GM19351 (cell line): ENCODE measurements around the gene TMEM178B.

Experiments used
- ATAC-seq: cut with Tn5 transposase; IDR thresholded peaks from one replicate; pipeline ENCODE4 v1.9.1; 2021; ENCODE audit warnings: mild to moderate bottlenecking, moderate library complexity; ENCODE audit not compliant: unreplicated experiment

The TMEM178B gene

DNA sequence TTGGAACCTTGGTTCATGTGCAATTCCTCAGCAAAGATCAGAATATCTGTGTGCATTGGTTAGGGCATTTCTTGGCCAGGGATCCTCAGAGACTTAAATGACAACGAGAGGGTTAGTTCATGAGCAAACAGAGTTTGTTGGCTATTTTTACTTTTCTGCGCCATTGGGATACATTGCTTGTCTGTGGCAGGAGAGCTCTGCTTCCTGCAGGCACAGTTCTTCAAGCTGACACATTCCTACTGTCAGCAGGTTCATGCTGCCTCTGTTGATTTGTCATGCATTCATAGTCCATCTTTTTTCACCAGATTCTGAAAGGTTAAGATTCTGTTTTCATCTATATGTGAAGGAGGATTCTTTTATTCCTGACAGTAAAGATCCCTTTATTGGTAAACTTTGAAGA, 139.4 kb downstream of the TMEM178B start:
- ATAC-seq, result no peak

GRCh38 chr7:141217938-141218337, 144.1 kb downstream of the TMEM178B start:
- ATAC-seq, result no peak

DNA sequence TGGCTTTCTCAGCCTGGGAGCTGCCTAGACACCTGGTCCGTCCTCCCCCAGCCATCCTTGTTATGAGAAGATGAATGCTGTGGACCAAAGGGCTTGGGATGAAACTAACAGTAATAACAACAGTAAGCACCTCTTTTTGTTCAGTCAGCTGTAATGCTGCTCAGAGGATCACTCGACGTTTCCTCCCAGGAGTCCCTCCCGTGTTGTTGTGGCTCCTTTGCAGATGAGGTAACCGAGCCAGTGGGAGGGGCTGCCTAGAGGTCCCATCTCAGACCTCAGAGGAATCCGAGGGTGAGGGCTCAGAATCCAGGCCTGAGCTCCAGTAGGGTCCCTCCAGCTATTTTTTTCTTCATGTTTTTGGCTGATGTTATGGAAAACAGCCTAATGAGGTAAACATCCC, 145.1 kb downstream of the TMEM178B start:
- ATAC-seq, result no peak

GRCh38 chr7:141220263-141220880, 146.5 kb downstream of the TMEM178B start:
- ATAC-seq, result no peak

DNA sequence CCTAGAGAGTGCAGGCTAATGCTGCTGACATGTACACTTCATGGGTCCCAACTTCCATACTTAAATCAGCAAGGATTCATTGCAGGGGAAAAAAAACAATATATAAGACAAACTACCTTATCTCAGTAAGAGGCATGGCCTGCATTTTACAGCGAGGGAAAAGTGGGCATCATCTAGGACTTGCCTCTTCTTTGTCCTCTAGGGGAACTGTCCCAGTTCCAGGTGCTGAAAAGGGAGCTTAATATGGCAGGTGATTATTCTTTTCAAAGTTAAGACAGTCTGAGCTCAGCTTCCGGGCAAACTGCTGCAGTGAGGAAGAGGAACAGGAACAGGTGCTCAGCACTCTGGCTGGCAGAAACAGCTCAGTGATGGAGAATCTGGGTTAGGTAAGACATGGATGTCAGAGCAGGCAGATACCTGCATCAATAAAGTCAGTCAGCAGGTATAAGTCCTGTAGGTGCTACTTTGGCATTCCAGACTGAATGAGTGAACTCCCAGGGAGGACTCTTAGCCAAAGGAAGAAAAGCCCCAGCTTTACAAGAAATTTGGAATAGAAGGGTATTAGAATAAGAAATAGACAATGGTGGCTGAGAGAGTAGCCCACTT, 147.2 kb downstream of the TMEM178B start:
- no peak for ATAC-seq

GRCh38 chr7:141225916-141226618, 152.2 kb downstream of the TMEM178B start:
- peak; percentile 55 for ATAC-seq

DNA sequence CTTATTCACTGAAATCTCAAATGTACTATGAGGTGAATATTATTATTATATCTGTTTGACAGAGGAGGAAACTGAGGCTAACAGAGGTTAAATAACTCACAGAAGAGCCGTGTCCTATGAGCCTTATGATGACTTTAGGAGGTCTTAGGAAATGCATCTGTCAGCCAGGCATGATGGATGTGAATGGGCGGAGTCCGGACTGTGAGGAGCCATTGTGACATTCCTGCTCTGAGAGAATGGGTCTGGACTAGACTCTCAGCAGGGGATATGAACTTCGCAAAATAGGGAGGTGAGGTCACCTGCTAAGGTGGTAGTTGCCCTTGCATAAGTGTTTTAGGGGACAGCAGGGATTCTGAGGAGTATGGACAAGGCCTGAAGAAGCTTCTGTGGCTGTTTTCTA, 153.6 kb downstream of the TMEM178B start:
- ATAC-seq, result no peak

- no peak for ATAC-seq
Measured at GRCh38 chr7:141228482-141228881, 154.6 kb downstream of the TMEM178B start.

DNA sequence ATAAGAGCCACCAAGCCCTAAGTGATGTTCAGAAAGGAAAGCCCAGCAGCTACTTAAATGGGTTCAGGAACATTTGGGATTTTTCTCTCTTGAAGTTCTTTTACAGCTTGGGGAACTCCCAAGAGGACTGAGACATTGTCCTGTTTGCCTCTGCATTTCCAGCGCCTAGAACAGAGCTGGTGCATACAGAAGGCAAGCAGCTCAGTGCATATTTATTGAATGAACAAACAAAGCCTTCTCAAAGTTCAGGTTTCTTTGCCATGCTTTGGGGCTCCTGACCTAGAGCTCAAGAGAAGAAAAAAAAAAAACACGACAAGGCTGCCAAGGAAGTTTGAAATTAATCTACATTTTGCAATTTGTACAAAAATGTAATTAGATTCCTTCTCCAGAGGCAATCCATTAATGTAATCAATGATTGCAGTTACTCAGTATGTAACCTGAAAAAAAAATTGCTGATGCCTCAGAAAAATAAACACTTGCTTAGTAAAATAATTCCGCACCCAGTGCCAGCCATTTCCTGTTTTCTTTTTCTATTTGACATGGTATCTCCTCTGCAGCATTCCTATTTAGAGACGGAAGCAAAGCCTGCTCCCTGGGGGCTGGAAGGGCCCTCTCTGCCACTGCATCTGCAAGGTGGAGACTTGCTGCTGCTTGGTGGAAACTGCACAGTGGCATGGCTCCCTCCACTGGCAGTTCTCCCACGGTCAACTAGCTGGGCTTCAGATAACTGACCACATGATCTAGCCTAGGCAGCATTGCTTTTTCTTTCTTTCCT, 157.3 kb downstream of the TMEM178B start:
- ATAC-seq, result no peak

DNA sequence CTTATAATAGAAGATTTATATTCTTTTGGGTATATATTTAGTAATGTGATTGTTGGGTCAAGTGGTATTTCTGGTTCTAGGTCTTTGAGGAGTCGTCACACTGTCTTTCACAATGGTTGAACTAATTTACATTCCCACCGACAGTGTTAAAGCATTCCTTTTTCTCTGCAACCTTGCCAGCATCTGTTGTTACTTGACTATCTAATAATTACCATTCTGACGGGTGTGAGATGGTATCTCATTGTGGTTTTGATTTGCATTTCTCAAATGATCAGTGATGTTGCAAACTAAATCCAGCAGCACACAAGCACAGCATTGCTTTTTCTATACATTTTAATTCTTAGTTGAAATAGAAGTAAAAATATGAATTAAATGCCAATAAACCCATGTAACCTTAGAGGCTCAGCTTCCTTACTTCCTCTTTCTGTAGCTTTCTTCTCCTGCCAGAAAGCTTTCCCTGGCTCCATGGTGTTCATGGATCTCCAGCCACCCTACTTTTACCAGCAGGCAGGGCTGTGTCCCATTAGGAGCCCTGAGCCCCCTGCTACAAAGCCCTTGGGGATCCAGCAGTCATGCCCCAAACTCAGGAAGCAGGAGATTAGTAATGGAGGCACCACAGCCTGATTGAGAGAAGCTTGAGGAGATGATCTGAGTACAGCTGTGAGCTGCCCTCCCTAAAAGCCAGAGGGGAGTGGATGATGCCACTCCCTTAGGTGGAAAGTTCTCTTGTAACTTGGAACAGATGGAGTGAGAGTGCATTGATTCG, 158.6 kb downstream of the TMEM178B start:
- ATAC-seq, result no peak

DNA sequence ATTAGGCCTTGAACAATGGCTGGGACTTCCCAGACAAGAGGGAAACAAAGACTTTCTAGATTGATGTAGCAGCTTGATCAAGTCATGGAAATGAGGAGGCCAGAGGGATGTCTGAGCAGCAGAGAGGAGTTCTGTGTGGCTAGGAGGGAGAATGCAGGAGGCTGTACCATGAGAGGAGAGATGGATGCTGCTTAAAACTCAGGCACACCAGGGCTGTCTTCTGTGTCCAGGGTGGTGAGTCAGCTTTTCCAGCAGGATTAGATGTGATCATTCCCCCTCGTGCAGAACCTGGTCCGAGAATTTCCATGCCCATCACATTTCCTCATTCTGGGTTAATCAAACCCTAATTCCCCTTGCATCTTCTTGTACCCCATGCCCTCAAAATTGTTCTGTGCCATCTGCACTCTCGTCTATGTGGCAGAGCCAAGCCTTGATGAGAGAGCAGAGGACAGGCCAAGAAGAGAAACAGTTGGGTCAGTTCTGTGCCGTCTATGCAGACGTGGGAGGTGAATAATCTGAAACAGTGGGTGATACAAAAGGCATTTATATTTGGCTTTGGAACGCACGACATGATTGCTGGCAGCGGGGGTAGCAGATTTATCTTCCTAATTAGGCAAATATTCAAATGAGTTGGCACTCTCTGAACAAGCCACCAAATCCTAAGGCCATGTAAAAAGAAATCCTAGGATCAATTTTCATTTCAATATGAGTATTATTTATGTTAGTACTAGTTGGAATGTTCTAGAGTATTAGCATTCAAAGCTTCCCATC, 160.7 kb downstream of the TMEM178B start:
- no peak for ATAC-seq

DNA sequence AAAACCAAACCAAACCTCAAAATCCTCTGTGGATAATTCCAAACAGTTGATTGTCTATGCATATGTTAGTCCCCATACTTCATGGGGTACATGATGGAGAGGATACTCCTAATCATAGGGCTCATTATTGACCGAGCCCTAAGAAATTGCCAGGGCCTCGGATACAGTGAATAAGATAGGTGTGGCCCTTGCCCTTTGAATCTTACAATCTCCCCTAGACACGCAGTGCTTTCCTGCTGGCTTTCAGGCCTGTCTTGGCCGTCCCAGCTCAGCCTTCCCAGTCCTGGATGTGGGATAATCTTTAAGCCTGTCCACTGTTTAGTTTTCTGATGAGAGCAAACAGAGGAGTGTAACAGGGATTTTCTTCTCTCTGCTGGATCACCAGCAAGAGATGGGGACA, 161.8 kb downstream of the TMEM178B start:
- ATAC-seq, result no peak

DNA sequence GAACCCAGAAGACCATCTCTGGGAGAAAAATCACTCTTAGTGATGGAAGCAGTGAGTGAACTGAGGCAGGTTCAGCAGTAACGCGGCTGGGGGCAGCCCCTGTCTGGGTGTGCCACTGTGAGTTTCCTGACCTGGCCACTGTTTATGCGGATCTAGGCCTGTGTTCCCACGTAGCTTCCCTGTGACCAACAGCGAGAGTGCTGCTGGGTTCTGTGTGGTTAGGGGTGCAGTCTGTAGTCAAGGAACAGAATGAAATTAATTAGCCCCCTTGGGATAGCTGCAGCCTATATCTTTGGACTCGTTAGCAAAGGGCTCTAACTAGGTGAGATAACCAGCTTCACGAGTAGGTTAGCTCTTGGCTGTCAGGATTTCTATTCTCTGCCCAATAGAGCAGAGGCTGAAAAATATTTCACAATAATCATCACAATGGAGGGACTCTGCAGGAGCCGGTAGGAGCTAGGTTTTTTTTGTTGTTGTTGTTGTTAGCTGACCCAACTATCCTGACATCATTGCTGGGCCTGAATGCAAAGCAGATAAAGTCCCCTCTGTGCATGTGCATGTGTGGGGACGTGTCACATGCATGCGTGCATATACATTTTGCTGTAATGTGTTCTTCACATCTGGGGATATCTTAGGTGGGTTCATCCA, 164.9 kb downstream of the TMEM178B start:
- ATAC-seq, result no peak

- no peak for ATAC-seq
Measured at GRCh38 chr7:141239661-141240060, 165.8 kb downstream of the TMEM178B start.

- no peak for ATAC-seq
Measured at GRCh38 chr7:141242568-141242967, 168.7 kb downstream of the TMEM178B start.

DNA sequence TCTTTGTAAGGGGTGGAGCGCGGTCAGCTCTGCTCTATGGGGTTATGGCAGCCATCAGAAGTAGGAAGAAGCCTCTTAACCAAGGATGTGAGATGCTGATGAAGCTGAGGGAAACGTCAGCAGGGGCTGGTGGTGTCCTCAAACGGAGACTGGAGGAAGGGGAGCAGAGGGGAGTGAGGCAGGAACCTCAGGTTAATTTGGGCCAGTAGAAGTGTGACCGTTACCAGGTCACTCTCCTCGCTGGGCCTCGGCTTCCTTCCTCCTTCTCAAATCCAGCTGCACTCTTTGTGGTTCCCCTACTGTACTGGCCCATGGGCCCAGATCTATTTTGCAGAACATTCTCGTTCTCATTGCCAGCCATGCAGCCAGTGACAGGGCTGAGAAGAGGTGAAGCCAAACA, 169.5 kb downstream of the TMEM178B start:
- no peak for ATAC-seq

- no peak for ATAC-seq
Measured at GRCh38 chr7:141244435-141244834, 170.6 kb downstream of the TMEM178B start.

DNA sequence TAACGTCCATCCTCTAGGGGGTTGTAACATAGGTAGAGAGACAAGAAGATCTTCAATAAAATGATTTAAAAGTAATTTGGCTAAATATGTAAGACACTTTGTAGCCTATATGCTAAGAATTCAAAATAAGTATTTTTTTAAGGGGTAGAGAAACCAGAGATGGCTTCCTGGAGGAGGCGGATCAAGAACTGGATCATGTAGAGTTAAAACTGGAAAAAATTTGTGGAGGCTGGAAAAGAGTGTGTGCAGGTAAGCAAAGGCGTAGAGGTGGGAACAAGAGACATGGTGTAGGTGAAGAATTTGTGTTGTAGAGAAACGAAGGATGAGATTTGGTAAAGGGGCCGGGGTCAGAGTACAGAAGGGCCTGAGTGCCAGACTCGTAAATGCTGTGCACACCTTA, 172.6 kb downstream of the TMEM178B start:
- no peak for ATAC-seq

- ATAC-seq, result no peak
Measured at GRCh38 chr7:141251180-141251579, 177.3 kb downstream of the TMEM178B start.

DNA sequence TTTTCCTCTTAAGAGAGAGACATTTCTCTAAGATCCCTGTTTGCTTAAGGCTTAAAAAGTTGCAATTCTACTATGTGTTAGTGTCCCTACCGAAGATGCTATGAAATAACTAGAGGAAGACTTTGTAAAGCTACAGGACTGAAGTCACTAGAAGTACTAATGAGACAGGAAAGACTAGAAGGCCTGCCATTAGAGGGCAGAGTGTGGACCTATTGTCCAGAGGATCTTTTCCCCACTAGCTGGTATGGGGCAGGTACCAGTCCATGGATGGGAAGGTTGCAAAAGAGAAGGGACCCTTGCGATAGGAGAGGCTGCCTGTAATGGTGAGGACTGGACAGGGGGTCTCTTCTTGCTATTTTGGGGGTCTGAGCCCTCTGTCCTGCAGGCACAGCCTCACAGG, 178.1 kb downstream of the TMEM178B start:
- ATAC-seq, result no peak
